RCC 7860 (cell line): Measurements from ENCODE around the gene NIP7.

Source experiments
- DNase-seq: peaks from one replicate; pipeline ENCODE4 v3.0.0-alpha.2; 2015; ENCODE audit warnings: low spot score
- FAIRE-seq: peaks from 2 replicates; lab custom pipeline; 2012; peaks lifted over from hg19 to GRCh38; lab: Jason Lieb, UNC

Gene NIP7

GRCh38 chr16:69381231-69381630 lies 41.7 kb downstream of the NIP7 start:
- DNase-seq (no peak), FAIRE-seq (no peak)

- DNase-seq (no peak), FAIRE-seq (no peak)
Observed at GRCh38 chr16:69382421-69382820, 42.8 kb downstream of the NIP7 start.

- FAIRE-seq (no peak), DNase-seq (no peak)
Observed at GRCh38 chr16:69384974-69385373, 45.4 kb downstream of the NIP7 start.

GRCh38 chr16:69386596-69386995 lies 47.0 kb downstream of the NIP7 start:
- DNase-seq, result no peak
- FAIRE-seq, result no peak
